Prostate gland (tissue), 2 donors: Measurements from ENCODE around the gene ZDBF2. TPM values are rescaled to one million over a fixed set of nuclear protein-coding genes. Genes with fewer than 3 reads are reported as not detected.
A peak's percentile ranks its signal among the peaks of the same experiment; 100 is the strongest.

Experiments
- DNase-seq: peaks from one replicate; pipeline ENCODE4 v3.0.0-alpha.2; 2019; ENCODE audit warnings: low spot score
- H3K27ac ChIP-seq, 2 donors: fragments of 200-600 bp; sonication (generic); 2 replicates each; pipeline ENCODE4 v1.5.1; 2017 to 2019
- H3K27me3 ChIP-seq: fragments of 200-600 bp; sonication (generic); replicated peaks from 2 replicates; pipeline ENCODE4 v1.5.1; 2019; ENCODE audit not compliant: insufficient read depth
- H3K36me3 ChIP-seq, 2 donors: fragments of 200-600 bp; sonication (generic); 1 replicate in 1 of 2; 2 replicates in 1 of 2; pipeline versions ENCODE4 v1.5.1 to v1.8.1; 2017 to 2019
- H3K4me1 ChIP-seq: fragments of 200-600 bp; sonication (generic); replicated peaks from 2 replicates; pipeline ENCODE4 v1.5.1; 2019
- H3K4me3 ChIP-seq, 2 donors: fragments of 200-600 bp; sonication (generic); 2 replicates each; pipeline ENCODE4 v1.5.1; 2017 to 2019
- H3K9me3 ChIP-seq: fragments of 200-600 bp; sonication (generic); 2 replicates; pipeline ENCODE4 v1.5.1; 2017
- POLR2A ChIP-seq: fragments of 450-650 bp; IDR thresholded peaks from one replicate; pipeline ENCODE4 v1.6.1; 2016; ENCODE audit warnings: antibody characterized with exemption, mild to moderate bottlenecking
- POLR2AphosphoS5 ChIP-seq: sonication (generic); formaldehyde crosslinking; IDR thresholded peaks from one replicate; pipeline ENCODE4 v1.6.1; 2017; ENCODE audit warnings: antibody characterized with exemption
- WGBS: methylation state at CpG from one replicate; pipeline ENCODE4 v1.1.5; 2018; 5-methylcytosine and 5-hydroxymethylcytosine counted together
- intact Hi-C: fragments of 100-400 bp; cut with DNase I; formaldehyde crosslinking; loops from one replicate; pipeline ENCODE4 v1.14.2; 2022
- total RNA-seq, 2 donors: library from RNA; depleted of rRNA; stranded (reverse); fragments of >200 nt; gene quantifications; one replicate each; pipeline ENCODE4 v1.1.0, GENCODE V29; 2016
- TF ChIP-seq, protein P1 (sequence below), 4 experiments: fragments of 200-600 bp in 2 of 4; fragments of 450-650 bp in 2 of 4; sonication (generic) in 2 of 4; IDR thresholded peaks; 1 replicate in 3 of 4; 2 replicates in 1 of 4; pipeline ENCODE4 v1.5.1; 2016 to 2019; ENCODE audit warnings: antibody characterized with exemption in 4 of 4, mild to moderate bottlenecking in 2 of 4, moderate library complexity in 2 of 4

ZDBF2 gene
- total RNA-seq, 2 donors from 2014 or later: 8.1 to 10.5 TPM

DNA sequence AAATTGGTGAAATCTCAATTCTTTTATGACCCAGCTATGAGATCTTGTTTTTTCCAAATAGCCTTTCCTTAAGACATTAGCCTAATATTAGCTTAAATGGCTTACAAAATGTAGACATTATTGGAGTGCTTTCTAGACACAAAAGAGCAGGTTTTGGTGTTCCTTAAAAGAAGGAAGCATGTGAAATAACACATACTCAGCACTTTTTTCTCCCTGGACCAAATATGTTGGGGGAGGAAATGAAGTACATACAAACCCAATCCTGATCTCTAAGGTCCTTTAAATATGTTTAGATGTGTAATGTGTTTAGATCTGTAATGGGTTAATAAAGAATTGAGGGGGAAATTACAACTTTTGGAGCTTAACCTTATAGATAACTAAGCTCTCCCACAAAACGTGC lies 3.4 kb upstream of the ZDBF2 start:
- Histone ChIP-seq H3K27me3 (peaks cover 7% of the 10 kb centered on the region), H3K27ac (no peak overlapping the region), H3K9me3 (no peaks in the 10 kb centered on the region), H3K36me3 (no peaks in the 10 kb centered on the region), H3K4me3 (no peak overlapping the region), H3K4me1 (no peaks in the 10 kb centered on the region)
- intact Hi-C loops: no loop called here
- no peak for DNase-seq
- WGBS: 24% methylated on average over 1 of the region's 1 CpG
- TF ChIP-seq POLR2A (no peak), POLR2AphosphoS5 (no peak)
- TF ChIP-seq, protein P1, sequence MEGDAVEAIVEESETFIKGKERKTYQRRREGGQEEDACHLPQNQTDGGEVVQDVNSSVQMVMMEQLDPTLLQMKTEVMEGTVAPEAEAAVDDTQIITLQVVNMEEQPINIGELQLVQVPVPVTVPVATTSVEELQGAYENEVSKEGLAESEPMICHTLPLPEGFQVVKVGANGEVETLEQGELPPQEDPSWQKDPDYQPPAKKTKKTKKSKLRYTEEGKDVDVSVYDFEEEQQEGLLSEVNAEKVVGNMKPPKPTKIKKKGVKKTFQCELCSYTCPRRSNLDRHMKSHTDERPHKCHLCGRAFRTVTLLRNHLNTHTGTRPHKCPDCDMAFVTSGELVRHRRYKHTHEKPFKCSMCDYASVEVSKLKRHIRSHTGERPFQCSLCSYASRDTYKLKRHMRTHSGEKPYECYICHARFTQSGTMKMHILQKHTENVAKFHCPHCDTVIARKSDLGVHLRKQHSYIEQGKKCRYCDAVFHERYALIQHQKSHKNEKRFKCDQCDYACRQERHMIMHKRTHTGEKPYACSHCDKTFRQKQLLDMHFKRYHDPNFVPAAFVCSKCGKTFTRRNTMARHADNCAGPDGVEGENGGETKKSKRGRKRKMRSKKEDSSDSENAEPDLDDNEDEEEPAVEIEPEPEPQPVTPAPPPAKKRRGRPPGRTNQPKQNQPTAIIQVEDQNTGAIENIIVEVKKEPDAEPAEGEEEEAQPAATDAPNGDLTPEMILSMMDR (IDR thresholded peaks at IDR 0.05): no peak

GRCh38 chr2:206273905-206274304 lies 558 bp upstream of the ZDBF2 start:
- Histone ChIP-seq H3K4me3 (peak overlapping the region; percentile 53 to 59), H3K27me3 (peaks cover 7% of the 10 kb centered on the region), H3K27ac (no peak overlapping the region), H3K9me3 (no peaks in the 10 kb centered on the region), H3K36me3 (no peaks in the 10 kb centered on the region), H3K4me1 (no peaks in the 10 kb centered on the region)
- 27% methylated on average over 6 of the region's 6 CpGs for WGBS
- intact Hi-C loops: no loop called here
- TF ChIP-seq POLR2A (no peak), POLR2AphosphoS5 (no peak)
- TF ChIP-seq, protein P1 (IDR thresholded peaks at IDR 0.05): no peak
- DNase-seq: no peak

- no peaks in the 10 kb centered on the region for H3K9me3 ChIP-seq
- no peak for DNase-seq
- peaks cover 5% of the 10 kb centered on the region for H3K27me3 ChIP-seq
- TF ChIP-seq POLR2AphosphoS5: no peak
- TF ChIP-seq POLR2A: no peak
- TF ChIP-seq, protein P1 (IDR thresholded peaks at IDR 0.05): no peak
- intact Hi-C loops: no loop called here
- H3K4me3 ChIP-seq: peak overlapping the region; percentile 53 to 59
- no peaks in the 10 kb centered on the region for H3K4me1 ChIP-seq
- no peaks in the 10 kb centered on the region for H3K36me3 ChIP-seq
- peak overlapping the region; percentile 70 to 74 for H3K27ac ChIP-seq
- WGBS: 5% methylated on average over 23 of the region's 23 CpGs
These were observed 1.0 kb downstream of the ZDBF2 start for GRCh38 chr2:206275312-206276055.

DNA sequence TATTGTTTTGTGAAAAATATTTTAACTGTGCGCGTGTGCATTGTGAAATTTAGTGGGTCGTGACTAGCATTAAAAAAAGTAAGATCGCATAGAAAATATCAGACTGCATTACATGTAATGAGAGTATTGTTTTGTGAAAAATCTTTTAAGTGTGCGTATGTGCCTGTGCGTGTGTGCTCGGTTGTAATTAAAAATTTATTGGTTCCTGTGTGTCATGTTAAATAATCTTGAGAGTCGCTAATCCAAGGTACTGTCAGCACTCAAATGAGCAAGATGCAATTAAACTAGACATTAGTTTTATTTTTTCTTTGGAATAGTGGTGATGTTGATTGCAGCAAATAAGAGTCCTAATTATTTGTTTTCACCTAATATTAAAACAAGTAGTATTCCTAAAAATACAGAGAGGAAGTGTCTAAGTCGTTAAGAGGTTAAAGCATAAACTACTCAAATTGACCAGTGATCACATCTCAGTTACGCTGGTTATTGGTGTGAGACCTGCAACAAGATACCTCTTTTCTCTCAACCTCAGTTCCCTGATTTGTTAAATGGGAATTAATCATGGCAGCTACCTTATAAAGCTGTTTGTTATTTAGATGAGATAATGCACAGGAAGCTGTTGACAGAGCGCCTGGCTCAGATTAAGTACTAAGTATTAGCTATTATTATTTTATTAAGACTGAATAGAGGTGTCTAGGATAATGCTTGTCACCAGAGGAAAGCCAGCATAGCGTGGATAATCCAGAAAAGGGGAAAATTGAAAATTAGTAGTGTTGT lies 1.9 kb downstream of the ZDBF2 start:
- Histone ChIP-seq H3K4me1 (no peaks in the 10 kb centered on the region), H3K27ac (no peak overlapping the region), H3K27me3 (peaks cover 3% of the 10 kb centered on the region), H3K9me3 (no peaks in the 10 kb centered on the region), H3K4me3 (no peak overlapping the region), H3K36me3 (no peaks in the 10 kb centered on the region)
- TF ChIP-seq POLR2A (no peak), POLR2AphosphoS5 (no peak)
- TF ChIP-seq, protein P1 (IDR thresholded peaks at IDR 0.05): no peak
- no peak for DNase-seq
- WGBS: 30% methylated on average over 12 of the region's 12 CpGs
- intact Hi-C loops: no loop called here
